ENCODE results near the gene NEK4.

DNA sequence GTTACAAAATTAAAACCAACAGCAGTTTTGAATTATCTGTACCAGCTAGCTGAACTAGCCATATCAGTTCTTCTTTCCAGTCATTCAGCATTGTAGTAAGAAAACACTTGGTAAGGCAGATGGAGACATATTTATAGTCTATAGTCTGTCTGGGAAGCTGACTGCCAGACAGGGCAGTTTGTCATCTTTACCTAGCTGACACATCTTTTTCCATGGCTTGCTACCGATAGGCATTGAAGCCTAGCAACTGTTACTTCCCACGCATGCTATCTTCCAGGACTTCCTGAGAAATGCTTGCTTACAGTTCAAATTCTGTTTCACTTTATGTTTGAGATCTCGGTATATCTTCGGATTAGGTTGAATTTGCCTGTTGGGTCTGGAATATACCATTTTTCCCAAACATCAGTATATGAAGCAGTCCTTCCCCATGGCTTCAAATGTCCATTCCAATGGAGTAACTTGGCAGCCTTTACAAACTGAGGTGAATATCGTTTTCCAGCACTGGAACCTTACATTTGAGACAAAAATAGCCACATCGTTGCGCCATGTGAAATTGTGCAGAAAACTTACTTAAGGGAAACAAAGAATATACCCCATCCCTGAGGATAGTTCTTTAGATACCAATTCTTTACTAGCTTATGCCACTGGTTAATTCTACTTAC is 76.1 kb downstream of the NEK4 start:
- TF ChIP-seq POLR2AphosphoS5 (IDR thresholded peaks at IDR 0.05; ENCODE audit: low read depth, low read length) (peak; percentile 74), POLR2A (IDR thresholded peaks at IDR 0.05; ENCODE audit: low read depth, low read length) (no peak; the same call in 1 of the 2 replicates), POU2F2 (IDR thresholded peaks at IDR 0.05; ENCODE audit: low read depth, low read length) (no peak), TAF1 (IDR thresholded peaks at IDR 0.05; ENCODE audit: low read depth, low read length) (no peak), PAX5 (IDR thresholded peaks at IDR 0.05; ENCODE audit: insufficient read depth, low read length, severe bottlenecking) (no peak), SPI1 (IDR thresholded peaks at IDR 0.05; ENCODE audit: low read depth, low read length) (no peak)

Data from GM12891 (cell line).